SW480 (cell line): ENCODE measurements around the gene IFI27L1.
"Not testable (repeated sequence)": the region's sequence is repeated elsewhere in the genome, so short reads cannot be mapped to it uniquely, and the experiment has no call there.

Source experiments
- DNase-seq: peaks from one replicate; pipeline ENCODE4 v3.0.0-alpha.2; 2016; ENCODE audit warnings: low spot score

IFI27L1 gene

DNA sequence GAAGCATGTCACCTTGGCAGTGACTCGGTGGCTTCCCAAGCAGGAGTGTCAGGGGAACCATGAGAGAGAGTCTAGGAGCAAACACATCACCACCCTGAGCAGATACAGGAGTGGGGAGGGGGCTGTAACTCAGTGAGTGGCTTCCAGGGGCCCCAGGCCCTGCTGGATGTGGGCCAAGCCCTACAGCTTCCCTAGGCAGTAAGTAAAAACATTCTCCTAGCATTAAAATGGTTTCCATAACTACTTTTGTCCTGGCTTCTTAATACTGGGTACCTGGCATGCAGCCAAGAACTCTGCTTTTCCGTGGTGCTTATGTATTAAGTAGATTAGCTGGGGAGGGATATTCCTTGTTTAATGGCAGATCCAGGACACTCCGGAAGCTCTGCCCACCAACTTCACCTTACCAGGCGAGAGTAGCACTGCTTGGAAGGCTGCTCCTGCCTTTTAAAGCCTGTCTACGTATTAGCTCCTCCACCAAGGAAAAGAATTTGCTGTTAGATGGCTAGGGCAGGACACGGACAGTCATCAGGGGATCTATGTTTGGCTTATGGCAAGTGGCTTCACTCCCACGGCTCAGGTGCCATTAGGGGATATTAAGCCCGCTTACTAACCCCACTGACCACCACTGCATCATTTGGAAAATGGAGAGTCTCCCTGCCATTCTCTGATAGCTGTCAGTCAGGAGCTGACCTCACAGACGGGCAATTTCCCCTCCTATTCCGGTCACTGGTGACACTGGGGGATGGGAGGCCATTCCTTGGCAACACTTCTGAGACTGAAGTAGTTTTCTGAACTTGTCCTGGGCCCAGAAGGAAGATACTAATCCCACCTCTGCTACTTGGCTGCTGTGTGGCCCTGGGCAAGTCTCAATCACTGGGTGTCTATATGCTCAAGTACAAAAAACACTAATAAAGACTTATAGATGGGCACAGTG lies 32.2 kb upstream of the IFI27L1 start:
- no peak for DNase-seq

DNA sequence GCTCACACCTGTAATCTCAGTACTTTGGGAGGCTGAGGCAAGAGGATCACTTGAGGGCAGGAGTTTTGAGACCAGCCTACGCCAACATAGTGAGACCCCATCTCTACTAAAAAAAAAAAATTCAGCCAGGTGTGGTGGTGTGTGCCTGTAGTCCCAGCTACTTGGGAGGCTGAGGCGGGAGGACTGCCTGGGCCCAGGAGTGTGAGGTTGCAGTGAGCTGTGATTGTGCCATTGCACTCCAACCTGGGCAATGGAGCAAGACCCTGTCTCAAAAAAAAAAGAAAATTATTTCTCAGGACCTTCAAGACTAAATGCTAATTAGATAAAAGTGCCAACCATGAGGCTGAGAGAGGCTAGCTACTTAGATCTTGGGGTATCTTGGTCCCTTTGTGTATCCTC lies 31.5 kb upstream of the IFI27L1 start:
- no peak for DNase-seq

DNA sequence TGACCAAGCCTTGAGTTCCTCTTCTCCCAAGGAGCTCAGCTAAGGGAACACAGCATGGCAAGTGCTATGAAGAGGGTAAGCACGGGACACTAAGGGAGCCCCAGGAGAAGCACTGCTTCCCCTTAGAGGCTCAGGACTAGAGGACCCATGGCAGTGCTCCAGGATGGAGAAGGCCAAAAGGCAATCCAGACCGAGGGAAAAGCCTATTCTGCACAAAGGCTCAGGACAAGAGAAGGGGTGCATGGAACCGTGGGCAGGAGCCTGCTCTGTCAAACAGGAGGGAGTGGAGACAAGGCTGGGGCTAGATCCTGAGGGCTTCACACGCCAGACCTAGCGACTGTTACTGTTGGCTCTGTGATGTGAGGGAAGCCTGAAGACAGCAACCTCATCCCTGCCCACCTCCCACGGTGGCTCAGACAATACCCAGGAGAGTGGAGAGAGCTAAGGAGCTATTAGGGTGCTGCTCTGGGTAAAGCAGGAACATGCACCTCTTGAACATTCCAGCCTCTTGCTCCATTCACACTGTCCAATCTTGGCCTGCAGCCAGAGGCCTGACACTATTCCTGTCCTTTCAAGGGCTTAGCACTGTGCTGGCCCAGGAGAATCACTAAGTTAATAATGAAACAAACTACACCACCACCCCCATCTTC lies 30.8 kb upstream of the IFI27L1 start:
- DNase-seq: no peak

DNA sequence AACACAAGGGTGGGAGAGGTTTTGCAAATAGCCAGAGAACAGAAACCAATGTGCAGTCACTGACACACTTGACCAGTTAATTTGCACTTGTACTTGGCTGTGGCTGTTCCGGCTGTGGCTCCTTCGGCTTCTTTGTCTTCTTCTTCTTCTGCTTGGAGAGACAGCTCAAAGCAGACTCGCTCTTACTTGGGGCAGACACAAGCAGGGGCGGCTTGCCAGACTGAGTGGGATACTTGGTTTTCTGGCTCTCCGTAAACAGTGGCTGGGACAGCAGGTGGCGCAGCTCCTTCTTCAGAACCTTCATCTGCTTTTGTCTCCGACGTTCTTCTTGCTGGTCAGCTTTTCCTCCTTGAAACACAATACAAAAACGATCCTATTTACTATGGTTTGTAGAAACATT lies 30.0 kb upstream of the IFI27L1 start:
- DNase-seq: peak; percentile 25

DNA sequence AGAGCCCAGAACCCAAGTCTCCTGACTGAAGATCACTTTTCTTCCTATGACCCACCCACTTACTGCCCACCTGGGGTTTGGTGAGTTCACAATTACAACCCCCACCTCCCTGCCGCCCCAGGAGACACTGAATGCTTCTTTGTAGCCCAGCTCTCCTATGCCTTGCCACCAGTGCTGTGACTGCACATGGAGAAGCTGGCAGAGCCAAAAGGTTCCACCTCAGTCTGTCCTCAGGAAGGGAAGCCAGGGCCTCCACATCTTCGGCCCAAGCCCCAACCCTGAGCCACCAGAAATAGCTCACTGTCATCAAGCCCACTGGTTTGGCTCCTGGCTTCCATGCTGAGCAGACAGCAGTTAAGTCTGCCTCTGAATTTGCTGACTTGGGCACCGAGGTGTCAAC lies 29.3 kb upstream of the IFI27L1 start:
- no peak for DNase-seq

DNA sequence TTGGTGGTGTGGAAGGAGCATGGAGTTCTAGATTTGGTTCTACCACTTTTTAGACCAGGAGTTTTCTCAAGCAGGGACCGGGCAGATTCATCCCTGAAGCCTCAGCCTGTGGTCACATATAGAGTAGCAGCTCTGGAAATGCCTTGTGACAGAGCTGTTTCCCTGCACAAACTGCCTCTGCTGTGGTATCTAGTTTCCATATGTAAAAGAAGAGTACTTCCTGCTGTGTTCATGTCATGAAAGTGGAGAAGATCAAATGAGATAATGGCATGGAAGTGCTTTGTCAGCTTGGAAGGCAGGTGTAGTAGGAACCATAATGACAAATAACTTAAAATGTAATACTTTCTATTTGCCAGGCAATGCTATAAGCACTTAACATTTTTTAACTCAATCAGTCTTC lies 28.9 kb upstream of the IFI27L1 start:
- DNase-seq: no peak

DNA sequence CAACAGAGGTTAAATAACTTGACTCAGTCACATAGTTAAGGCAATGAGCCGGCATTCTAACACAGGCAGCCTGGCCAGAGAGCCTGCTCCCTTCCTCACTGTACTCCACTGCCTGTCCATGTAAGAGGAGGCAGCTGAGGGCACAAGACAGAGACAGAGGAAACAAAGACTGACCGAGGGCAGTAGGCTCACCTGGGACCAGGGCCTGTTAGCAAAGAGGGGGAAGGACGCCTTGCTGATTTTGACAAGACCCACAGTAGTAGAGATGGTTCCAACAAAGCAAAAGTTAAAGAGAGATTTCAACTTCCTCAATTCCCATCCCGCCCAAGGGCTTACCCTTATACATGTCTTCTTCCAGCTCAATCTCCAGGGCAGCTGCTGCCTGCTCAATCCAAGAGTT lies 28.4 kb upstream of the IFI27L1 start:
- no peak for DNase-seq

DNA sequence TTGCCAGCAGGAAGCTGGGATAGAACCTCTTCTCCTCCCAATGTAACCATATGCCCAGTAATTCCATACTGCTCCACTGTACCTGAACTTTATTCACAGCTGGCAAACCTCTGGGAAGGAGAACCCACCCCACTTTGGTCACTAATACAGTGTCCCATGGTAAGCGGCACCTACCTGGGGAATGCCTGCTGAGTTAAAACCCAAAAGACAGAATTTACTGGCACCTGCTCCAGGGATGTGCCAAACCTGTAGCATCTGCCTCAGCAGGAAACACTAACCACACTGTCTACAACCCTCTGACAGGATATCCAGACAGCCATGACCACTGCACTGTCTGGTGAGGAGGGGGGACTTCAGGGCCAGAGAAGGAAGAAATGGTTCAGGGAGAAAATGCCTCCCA lies 26.7 kb upstream of the IFI27L1 start:
- DNase-seq: no peak

DNA sequence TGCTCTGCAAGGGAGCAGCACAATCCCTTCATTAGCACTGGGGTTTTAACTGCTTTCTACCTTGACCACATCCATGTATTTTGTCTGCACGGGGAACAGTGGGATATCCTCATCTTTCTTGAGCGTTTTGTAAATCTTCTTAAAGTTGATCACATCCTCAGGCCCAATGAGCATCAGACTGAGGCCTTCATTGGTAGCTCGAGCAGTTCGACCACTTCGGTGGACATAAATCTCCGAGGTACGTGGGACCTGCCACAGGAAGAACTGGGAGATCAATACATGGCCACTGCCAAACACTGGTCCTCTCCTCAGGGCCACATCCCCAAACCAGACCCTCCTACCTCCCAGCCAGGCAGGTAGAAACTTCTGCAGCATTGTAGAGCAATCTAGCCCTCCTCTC lies 26.2 kb upstream of the IFI27L1 start:
- DNase-seq: no peak

DNA sequence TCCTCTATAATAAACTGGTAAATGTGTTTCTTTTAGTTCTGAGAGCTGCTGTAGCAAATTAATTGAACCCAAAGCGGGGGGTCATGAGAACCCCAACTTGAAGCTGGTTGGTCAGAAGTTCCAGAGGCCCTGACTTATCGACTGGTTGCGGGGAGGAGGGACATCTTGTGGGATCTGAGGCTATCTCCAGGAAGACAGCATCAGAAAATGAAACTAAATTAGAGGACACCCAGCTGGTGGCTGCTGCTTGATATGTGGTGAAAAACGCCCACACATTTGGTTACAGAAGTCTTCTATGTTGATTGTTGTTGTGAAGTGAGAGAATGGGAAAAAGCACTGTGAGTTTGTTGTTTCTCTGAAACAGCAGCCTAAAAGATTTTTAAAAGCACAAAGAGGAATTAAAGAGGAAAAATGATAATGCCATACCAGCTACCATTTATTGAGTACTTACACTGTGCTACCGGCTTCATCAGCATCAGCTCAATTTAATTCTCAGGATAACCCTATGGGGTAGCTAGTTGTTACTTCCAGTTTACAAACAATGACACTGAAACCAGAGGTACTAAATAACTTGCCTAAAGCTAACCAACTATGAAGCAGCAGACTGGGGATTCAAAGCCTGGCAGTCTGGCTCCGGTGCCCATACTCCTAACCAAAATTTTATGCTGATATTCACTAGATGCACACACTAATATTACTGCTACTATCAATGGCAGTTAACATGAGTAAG lies 24.4 kb upstream of the IFI27L1 start:
- no peak for DNase-seq

DNA sequence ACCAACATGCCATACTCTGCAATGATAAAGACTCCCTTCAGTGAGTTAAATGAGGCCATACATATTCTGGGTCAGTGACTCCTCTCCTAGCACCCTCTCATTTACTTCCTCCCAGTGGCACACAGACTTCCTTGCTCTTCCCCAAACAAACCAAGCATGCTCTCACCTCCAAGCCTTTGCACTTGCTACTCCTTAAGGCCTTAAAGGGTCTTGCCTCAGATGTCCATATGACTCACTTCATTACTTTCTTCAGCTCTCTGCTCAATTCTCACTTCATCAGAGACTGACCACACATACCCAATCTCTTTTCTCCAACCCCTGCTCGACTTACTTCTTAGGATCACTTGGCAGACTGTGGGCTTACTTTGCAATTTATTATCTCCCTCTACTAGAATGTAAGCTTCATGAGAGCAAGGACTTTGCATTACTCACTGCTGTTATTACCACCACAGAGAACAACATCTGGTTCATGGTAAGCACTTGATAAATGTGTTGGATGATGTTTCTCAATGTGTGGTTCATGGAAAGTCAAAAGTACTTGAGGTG lies 22.9 kb upstream of the IFI27L1 start:
- no peak for DNase-seq

DNA sequence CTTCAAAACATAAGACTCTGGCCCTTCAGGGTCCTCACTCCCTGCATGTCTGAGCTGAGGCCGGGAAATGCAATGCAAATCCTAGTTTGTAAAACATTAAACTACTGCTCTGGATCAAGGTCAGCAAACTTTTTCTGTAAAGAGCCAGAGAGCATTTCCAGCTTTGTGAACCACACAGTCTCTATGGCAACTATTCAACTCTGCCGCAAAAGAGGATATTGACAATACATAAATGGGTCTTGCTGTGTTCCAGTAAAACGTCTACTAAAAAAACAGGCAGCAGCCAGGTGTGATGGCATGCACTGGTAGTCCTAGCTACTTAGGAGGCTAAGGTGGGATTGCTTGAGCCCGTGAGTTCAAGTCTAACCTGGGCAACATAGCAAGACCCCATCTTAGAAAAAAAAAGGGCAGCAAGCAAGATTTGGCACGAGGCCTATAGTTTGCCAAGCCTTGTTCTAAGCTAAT lies 22.4 kb upstream of the IFI27L1 start:
- DNase-seq: no peak

DNA sequence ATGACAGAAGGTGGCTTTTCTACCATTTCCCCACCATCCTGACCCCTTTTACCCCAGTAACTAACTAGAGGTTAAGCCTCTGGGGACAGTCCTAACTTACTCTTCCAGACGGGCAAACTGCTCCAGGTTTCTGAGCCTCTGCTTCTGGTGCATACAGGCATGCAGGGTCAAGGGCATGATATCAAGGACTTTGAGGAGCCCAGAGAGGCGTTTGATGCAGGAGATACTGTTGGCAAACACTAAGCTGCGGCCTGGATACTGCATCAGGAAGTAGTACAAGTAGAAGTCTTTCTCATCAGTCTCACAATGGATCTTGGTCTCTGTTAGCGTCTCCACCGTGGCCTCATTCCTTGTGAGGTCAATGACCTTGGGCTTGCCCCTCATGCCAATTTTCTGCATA lies 21.1 kb upstream of the IFI27L1 start:
- DNase-seq: no peak

DNA sequence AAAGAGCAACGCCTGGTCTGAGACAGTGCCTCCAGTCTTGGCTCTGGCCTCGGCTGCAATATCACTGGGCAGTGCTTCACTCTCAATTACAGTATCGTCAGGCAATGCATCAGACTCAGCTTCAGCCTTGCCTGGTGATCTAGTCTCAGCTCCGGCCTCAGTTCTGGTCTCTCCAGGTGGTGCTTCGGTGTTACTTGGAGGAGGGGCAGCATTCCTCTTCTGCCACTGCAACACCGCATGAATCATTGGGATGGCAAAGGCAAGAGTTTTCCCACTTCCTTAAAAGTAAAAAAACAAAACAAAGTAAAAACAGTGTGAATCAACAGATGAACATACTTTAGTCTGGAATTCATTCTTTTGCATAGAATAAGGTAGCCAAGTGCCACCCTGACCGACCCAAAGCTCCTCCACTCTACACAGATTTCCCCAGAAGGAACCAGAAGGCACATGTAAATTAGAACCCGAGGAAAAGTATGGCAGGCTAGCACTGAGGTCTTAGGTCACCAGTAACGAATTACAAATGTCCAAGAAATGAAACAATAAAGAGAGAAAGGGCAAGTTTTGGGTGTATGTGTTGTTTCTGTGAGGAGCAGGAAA lies 18.7 kb upstream of the IFI27L1 start:
- DNase-seq: no peak

DNA sequence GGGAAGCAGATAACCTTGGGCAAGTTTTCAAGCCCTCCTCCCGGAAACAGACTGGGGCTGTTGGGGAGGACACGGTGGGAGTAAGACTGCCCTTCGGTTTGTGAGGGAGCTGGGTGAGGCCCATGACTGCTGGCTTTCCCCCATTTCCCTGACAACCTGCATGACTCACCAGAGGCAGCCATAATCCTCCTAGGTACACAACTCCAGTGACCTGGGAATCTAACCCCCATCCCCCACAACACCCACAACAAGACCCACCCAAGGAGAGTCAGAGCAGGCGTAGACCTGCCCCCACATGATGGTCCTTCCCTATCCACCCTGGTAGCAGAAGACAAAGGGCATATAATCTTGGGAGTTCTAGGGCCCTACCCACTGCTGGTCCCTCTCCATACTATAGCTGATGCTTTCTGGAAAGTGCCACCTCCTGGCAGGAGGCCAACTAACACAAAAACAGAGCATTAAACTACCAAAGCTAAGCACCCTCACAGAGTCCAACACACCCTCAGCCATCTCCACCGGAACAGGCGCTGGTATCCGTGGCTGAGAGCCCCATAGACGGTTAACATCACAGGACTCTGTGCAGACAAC lies 14.9 kb upstream of the IFI27L1 start:
- peak; percentile 22 for DNase-seq

DNA sequence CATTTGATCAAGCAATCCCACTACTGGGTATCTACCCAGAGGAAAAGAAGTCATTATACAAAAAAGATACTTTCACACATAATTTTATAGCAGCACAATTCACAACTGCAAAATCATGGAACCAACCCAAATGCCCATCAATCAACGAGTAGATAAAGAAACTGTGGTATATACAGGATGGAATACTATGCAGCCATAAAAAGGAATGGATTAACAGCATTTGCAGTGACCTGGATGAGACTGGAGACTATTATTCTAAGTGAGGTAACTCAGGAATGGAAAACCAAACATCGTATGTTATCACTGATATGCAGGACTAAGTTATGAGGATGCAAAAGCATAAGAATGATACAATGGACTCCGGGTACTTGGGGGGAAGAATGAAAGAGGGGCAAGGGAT lies 9.0 kb upstream of the IFI27L1 start:
- not testable (repeated sequence) for DNase-seq

DNA sequence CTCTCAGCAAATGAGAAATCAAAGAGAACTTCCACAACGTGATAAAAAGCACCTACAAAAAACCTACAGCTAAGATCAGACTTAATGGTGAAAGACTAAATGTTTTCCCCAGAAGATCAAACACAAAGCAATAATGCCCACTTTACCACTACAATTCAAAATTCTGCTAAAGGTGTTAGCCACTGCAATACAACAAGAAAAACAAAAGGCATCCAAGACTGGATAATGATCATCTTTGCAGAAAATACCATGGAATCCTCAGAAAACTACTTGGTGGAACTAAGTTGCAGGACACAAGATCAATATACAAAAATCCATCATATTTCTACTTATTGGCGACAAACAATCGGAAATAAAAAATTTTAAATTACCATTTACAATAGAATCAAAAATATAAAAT lies 6.6 kb upstream of the IFI27L1 start:
- DNase-seq: no peak

DNA sequence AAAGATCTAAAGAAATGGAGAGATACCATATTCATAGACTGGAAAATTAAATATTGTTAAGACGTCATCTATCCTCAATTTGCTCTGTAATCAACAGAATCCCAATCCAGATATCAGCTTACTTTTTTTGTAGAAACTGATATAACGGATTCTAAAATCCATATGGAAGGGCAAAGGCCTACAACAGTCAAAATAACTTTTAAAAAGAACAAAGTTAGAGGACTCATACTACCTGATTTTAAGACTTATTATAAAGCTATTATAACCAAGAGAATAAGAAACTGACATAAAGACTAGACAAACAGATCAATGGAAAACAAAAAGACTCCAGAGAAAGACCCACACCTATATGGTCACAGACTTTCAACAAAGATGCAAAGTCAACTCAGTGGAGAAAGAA lies 6.1 kb upstream of the IFI27L1 start:
- DNase-seq: no peak

DNA sequence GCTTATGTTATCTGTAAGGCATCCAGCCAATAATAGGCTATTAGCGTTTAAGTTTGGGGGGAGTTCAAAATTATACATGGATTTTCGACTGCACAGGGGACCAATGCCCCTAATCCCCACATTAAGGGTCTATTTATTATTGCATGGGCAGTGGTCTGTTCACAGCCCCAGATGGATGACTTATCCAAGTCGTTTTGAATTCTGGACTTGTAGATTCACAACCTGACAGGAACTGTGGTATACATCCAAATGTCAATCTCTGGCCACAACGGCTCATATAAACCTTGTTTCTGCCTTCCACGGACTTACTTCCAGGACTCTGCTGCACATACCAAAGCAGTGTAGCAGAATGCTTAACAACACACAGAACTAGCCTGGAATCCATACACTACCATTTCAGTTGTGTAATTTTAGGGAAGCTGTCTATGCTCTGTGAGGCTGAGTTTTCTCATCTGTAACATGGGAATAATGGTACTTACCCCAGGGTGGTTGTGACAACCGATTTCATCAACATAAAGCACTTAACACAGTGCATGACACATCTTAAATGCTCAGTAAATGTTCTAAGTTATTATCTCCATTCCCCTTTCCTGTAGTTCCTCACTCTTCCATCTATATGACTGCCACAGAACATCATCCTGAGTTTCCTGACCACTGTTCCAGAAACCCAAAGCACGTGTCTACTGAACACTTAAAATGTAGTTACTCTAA lies 3.8 kb upstream of the IFI27L1 start:
- no peak for DNase-seq

DNA sequence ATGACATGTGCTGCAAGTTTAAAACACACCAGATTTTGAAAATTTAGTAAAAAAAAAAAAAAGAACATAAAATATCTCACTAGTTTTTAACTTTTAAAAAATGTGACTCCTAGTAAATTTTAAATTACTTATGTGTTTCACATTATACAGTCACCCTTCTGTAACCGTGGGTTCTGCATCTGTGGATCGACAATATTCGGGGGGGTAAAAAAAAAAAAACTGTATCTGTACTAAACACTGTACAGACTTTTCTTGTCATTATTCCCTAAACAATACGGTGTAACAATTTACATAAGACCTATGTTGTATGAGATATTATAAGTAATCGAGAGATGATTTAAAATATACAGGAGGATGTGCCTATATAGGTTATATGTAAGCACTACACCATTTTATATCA lies 3.3 kb upstream of the IFI27L1 start:
- no peak for DNase-seq
